NCI-H748 (cell line): ENCODE results near the gene MIPEP.

ENCODE experiments used
- DNase-seq: peaks from one replicate; lab custom pipeline; 2025; ENCODE audit not compliant: unreplicated experiment; lab: John Stamatoyannopoulos, UW

MIPEP gene

GRCh38 chr13:23688336-23688735 is 200.9 kb downstream of the MIPEP start:
- no peak for DNase-seq

GRCh38 chr13:23687614-23688013 is 201.6 kb downstream of the MIPEP start:
- DNase-seq, result no peak

GRCh38 chr13:23686948-23687347 is 202.3 kb downstream of the MIPEP start:
- no peak for DNase-seq

DNA sequence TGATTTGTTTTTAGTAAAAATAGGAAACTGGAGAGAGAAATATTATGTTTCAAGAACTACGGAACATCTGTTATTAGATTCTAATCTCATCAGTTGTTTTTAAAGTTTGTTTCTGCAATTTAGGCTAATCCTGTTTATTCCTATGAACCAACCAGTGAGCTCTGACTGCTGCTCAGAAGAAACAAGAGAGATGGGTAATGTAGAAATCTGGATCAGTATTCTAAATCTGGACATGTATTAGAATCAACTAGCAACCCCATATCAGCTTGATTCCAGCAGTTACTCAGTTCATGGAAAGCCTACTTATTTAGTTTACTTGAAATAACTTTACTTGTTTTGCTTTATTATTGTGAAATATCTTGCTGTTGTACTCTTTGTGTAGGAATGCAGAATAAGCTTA is 203.8 kb downstream of the MIPEP start:
- no peak for DNase-seq

- DNase-seq, result no peak
These were observed 204.6 kb downstream of the MIPEP start for GRCh38 chr13:23684647-23685046.

GRCh38 chr13:23683084-23683483 is 206.1 kb downstream of the MIPEP start:
- no peak for DNase-seq

DNA sequence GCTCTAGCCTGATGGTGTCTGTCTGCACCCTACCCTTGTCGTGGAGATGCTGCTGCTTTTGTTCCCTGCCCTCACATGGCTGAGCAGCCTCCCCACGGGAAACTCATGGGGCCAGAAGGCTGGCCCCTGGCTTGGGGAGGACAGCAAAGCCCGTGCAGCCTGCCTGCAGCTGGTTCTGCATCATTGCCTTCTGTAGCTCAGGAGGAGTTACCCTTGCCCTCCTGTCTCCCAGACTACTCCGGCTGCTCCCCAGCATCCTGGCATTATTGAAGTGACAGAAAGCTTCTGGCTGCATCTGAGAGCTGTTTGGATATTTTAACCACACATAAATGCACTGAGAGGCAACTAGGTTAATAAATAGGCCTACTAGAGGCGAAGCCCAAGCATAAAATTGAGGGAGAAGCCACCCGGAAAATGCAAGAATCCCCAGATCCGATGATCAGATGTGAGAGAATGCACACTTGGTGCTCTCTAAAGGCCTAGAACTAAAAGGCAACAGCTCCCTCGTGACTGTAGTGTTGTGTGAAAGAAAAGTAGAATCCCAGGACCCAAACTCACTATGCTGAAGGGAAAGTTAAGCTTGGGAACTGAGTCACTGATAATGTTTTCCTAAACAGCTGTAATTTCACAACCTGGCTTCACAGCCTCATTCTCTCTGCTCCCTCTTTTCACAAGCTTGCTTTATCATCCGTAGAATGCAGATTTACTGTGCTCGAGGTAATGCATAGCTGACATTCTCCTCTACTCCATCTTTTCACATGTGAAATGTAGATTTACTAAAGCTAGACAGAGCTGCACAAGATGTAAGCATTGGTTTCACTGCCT is 208.1 kb downstream of the MIPEP start:
- no peak for DNase-seq
